Suprapubic skin (tissue), 4 donors: Measurements from ENCODE around the gene POU2AF1. TPM values are rescaled to one million over a fixed set of nuclear protein-coding genes. Genes with fewer than 3 reads are reported as not detected.

Source experiments
- DNase-seq, 2 donors: peaks; one replicate each; pipeline ENCODE4 v3.0.0-alpha.2; 2019; ENCODE audit warnings: low spot score in 2 of 2
- H3K27ac ChIP-seq: fragments of 200-600 bp; sonication (generic); one replicate; pipeline ENCODE4 v1.5.1; 2019
- H3K27me3 ChIP-seq: fragments of 200-600 bp; sonication (generic); one replicate; pipeline ENCODE4 v1.5.1; 2019
- H3K36me3 ChIP-seq: fragments of 200-600 bp; sonication (generic); one replicate; pipeline ENCODE4 v1.5.1; 2019
- H3K4me1 ChIP-seq: fragments of 200-600 bp; sonication (generic); one replicate; pipeline ENCODE4 v1.5.1; 2019
- H3K4me3 ChIP-seq: fragments of 200-600 bp; sonication (generic); one replicate; pipeline ENCODE4 v1.5.1; 2019; ENCODE audit warnings: mild to moderate bottlenecking
- H3K9me3 ChIP-seq: fragments of 200-600 bp; sonication (generic); one replicate; pipeline ENCODE4 v1.5.1; 2019
- EP300 ChIP-seq: sonication (generic); formaldehyde crosslinking; IDR thresholded peaks from one replicate; pipeline ENCODE4 v1.6.1; 2017; ENCODE audit warnings: antibody characterized with exemption
- POLR2A ChIP-seq, 2 donors: fragments of 450-650 bp; IDR thresholded peaks; one replicate each; pipeline ENCODE4 v1.6.1; 2017; ENCODE audit warnings: antibody characterized with exemption in 2 of 2, mild to moderate bottlenecking in 2 of 2, moderate library complexity in 2 of 2
- POLR2AphosphoS5 ChIP-seq, 3 donors: sonication (generic); formaldehyde crosslinking; IDR thresholded peaks; one replicate each; pipeline ENCODE4 v1.6.1; 2017; ENCODE audit warnings: antibody characterized with exemption in 3 of 3
- WGBS: methylation state at CpG from one replicate; pipeline ENCODE4 v1.1.5; 2018; 5-methylcytosine and 5-hydroxymethylcytosine counted together
- total RNA-seq, 4 donors: library from RNA; depleted of rRNA; stranded (reverse); fragments of >200 nt; gene quantifications; one replicate each; pipeline ENCODE4 v1.1.0, GENCODE V29; 2016
- TF ChIP-seq, protein P1 (sequence below), 2 donors: fragments of 200-600 bp in 1 of 2; fragments of 450-650 bp in 1 of 2; sonication (generic) in 1 of 2; IDR thresholded peaks; one replicate each; pipeline ENCODE4 v1.5.1; 2016 to 2019; ENCODE audit warnings: antibody characterized with exemption in 2 of 2, mild to moderate bottlenecking in 1 of 2, moderate library complexity in 1 of 2

POU2AF1 gene
- total RNA-seq, 4 donors from 2014 or later: not detected

DNA sequence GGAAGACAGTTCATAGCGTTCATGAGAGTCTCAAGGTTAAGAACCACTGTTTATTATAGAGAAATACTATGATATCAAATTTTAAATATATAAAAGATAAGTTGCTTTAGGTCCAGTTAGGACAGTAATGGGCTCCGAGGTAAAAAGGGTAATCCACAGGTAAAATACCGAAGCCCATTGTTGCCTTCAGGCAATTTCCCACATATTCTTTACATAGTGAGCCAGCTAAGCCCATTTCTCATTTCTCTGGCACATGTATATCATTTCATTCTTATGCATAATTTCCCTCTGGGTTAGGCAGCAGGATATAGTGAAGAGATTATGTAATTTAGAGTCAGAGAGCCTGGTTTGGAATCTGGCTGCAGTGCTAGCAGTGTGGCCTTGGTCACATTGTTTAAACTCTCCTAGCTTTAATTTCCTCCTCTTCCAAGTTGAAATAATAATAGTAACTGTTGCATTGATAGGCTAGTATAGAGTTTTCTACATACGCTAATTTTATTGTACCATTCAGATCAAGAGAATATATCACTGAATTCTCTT is 7.6 kb upstream of the POU2AF1 start:
- Histone ChIP-seq H3K4me1 (no peaks in the 10 kb centered on the region), H3K36me3 (no peaks in the 10 kb centered on the region), H3K9me3 (no peaks in the 10 kb centered on the region), H3K27me3 (no peaks in the 10 kb centered on the region), H3K27ac (no peak overlapping the region), H3K4me3 (no peak overlapping the region)
- 86% methylated on average over 4 of the region's 4 CpGs for WGBS
- DNase-seq: no peak
- TF ChIP-seq, protein P1, sequence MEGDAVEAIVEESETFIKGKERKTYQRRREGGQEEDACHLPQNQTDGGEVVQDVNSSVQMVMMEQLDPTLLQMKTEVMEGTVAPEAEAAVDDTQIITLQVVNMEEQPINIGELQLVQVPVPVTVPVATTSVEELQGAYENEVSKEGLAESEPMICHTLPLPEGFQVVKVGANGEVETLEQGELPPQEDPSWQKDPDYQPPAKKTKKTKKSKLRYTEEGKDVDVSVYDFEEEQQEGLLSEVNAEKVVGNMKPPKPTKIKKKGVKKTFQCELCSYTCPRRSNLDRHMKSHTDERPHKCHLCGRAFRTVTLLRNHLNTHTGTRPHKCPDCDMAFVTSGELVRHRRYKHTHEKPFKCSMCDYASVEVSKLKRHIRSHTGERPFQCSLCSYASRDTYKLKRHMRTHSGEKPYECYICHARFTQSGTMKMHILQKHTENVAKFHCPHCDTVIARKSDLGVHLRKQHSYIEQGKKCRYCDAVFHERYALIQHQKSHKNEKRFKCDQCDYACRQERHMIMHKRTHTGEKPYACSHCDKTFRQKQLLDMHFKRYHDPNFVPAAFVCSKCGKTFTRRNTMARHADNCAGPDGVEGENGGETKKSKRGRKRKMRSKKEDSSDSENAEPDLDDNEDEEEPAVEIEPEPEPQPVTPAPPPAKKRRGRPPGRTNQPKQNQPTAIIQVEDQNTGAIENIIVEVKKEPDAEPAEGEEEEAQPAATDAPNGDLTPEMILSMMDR (IDR thresholded peaks at IDR 0.05): no peak
- TF ChIP-seq POLR2AphosphoS5 (IDR thresholded peaks at IDR 0.05) (no peak), POLR2A (IDR thresholded peaks at IDR 0.05) (no peak), EP300 (no peak)

DNA sequence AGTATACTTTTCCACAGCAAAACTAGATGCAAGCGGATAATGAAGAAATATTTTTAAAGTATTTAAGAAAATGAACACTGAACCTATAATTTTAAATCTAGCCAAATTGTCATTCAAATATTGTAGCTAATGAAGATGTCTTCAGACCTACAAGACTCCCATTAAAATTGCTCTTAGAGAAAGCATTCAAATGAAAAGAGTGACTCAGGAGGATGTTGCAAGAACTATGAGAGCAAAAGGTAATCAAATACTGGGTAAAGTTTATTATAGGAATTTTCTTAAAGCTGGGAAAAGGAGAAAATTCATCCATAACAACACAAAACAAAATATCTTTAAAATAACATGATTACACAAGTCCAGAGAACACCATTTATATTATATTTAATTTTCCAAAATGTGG is 5.4 kb upstream of the POU2AF1 start:
- no peaks in the 10 kb centered on the region for H3K9me3 ChIP-seq
- peaks cover under 1% of the 10 kb centered on the region for H3K4me1 ChIP-seq
- no peaks in the 10 kb centered on the region for H3K27me3 ChIP-seq
- H3K36me3 ChIP-seq: no peaks in the 10 kb centered on the region
- no peak overlapping the region for H3K27ac ChIP-seq
- TF ChIP-seq EP300 (no peak), POLR2AphosphoS5 (IDR thresholded peaks at IDR 0.05) (no peak), POLR2A (IDR thresholded peaks at IDR 0.05) (no peak)
- TF ChIP-seq, protein P1 (IDR thresholded peaks at IDR 0.05): no peak
- H3K4me3 ChIP-seq: no peak overlapping the region
- DNase-seq: no peak
- 93% methylated on average over 1 of the region's 1 CpG for WGBS

DNA sequence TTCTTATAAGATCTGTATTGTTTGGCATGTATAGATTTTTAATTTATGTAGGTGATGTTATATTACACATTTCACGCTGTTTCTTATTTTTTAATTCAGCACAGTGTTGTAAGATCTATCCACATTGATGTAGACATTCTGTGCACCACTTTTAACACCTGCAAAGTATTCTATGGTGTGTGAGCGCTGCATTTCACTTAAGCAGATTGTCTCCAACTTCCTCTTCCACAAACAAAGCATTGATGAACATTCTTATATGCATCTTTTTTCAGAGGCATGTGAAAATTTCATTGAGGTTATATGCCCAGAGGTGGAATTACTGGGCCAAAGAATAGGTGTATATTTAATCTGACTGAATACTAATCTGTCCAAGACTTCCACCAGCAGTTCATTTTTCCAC is 3.4 kb upstream of the POU2AF1 start:
- WGBS: 98% methylated on average over 2 of the region's 2 CpGs

DNA sequence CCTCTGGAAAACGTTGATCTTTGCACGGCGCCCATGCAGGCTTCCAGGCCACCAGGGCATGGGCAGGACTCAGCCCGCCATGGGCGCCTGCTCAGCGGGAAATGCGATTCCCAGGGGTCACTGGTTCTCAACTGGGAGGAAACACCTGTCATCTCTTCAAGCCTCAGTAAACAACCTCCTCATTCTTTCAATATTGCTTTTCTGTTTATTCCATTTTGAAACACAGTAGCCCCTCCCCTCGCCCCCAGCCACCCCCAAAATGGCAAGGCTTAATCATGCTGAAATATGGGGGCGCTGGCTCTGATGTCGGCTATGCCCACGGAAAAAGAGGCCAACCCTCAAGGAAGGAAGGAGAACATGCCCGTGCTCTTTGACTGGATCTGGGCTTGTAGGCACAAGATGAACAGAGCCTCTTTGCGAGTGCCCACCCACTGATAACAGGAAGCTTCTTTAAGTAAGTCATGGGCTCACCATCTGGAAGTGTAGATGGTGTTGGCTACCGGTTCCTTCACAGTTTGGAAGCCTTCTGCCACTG is 594 bp upstream of the POU2AF1 start:
- H3K4me1 ChIP-seq: peaks cover 15% of the 10 kb centered on the region
- no peak for TF ChIP-seq POLR2A (IDR thresholded peaks at IDR 0.05)
- peak overlapping the region; percentile 68 for H3K27ac ChIP-seq
- no peaks in the 10 kb centered on the region for H3K9me3 ChIP-seq
- no peaks in the 10 kb centered on the region for H3K27me3 ChIP-seq
- 73% methylated on average over 14 of the region's 14 CpGs for WGBS
- no peaks in the 10 kb centered on the region for H3K36me3 ChIP-seq
- no peak for DNase-seq
- no peak overlapping the region for H3K4me3 ChIP-seq

More for the DNA sequence above, 3.4 kb upstream of the POU2AF1 start:
- no peaks in the 10 kb centered on the region for H3K27me3 ChIP-seq
- H3K4me1 ChIP-seq: peaks cover 15% of the 10 kb centered on the region
- no peak overlapping the region for H3K4me3 ChIP-seq
- DNase-seq: no peak
- H3K27ac ChIP-seq: no peak overlapping the region
- H3K9me3 ChIP-seq: no peaks in the 10 kb centered on the region
- TF ChIP-seq EP300: no peak
- TF ChIP-seq, protein P1 (IDR thresholded peaks at IDR 0.05): no peak
- no peak for TF ChIP-seq POLR2AphosphoS5 (IDR thresholded peaks at IDR 0.05)
- no peak for TF ChIP-seq POLR2A (IDR thresholded peaks at IDR 0.05)
- H3K36me3 ChIP-seq: no peaks in the 10 kb centered on the region

DNA sequence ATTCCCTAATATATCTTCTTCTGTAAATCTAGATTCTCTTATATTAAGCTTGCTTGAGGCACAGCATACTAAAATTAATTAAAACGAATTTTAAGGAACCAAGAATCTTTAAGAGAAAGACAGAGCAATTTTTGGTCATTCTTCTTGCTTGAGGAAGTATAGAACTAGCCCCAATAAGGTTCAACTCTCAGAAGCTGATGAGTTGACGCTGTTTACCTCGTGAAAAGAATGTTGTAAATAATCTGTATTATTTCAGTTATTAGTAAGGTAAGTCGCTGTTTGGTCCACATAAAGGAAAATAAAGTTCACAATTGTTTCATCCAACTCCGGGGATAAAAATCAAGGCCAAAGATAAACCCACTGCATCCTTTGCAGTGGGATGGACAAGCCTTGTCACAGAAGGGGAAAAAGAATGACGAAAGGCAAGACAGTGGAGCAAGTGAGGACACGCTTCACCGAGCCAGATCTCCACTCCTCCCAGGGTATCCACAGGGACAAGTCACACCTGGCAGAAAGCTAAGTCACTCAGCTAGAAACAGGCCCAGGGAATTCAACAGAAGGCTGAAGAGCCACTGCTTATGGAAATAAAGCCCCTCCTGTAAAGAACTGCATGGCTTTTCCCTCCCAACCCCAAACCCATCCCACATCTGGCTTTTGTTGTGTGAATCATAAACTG is 752 bp downstream of the POU2AF1 start:
- no peak overlapping the region for H3K4me3 ChIP-seq

More for the DNA sequence above, 752 bp downstream of the POU2AF1 start:
- DNase-seq: no peak
- no peaks in the 10 kb centered on the region for H3K9me3 ChIP-seq
- no peaks in the 10 kb centered on the region for H3K27me3 ChIP-seq
- TF ChIP-seq EP300: no peak
- no peak for TF ChIP-seq POLR2A (IDR thresholded peaks at IDR 0.05)
- no peak for TF ChIP-seq POLR2AphosphoS5 (IDR thresholded peaks at IDR 0.05)
- TF ChIP-seq, protein P1 (IDR thresholded peaks at IDR 0.05): no peak
- WGBS: 45% methylated on average over 8 of the region's 8 CpGs
- H3K36me3 ChIP-seq: no peaks in the 10 kb centered on the region
- peak overlapping the region; percentile 68 for H3K27ac ChIP-seq
- peaks cover 15% of the 10 kb centered on the region for H3K4me1 ChIP-seq
